Sigmoid colon (tissue), 4 donors: ENCODE results near the gene PDXDC1.
"Not testable (repeated sequence)": the region's sequence is repeated elsewhere in the genome, so short reads cannot be mapped to it uniquely, and the experiment has no call there.

Experiments
- CTCF ChIP-seq, 4 experiments: fragments of 450-650 bp in 3 of 4; fragments of 200-600 bp in 1 of 4; IDR thresholded peaks; one replicate each; pipeline ENCODE4 v1.5.1; 2016 to 2019; ENCODE audit warnings: antibody characterized with exemption in 4 of 4, mild to moderate bottlenecking in 3 of 4, moderate library complexity in 2 of 4
- EP300 ChIP-seq, 4 donors: sonication (generic); formaldehyde crosslinking; IDR thresholded peaks; one replicate each; pipeline ENCODE4 v1.6.1; 2017; ENCODE audit warnings: antibody characterized with exemption in 4 of 4
- POLR2A ChIP-seq, 2 donors: fragments of 450-650 bp; IDR thresholded peaks; one replicate each; pipeline ENCODE4 v1.6.1; 2016; ENCODE audit warnings: antibody characterized with exemption in 2 of 2, mild to moderate bottlenecking in 2 of 2, moderate library complexity in 2 of 2
- POLR2AphosphoS5 ChIP-seq, 4 donors: sonication (generic); formaldehyde crosslinking; IDR thresholded peaks; one replicate each; pipeline ENCODE4 v1.6.1; 2017; ENCODE audit warnings: antibody characterized with exemption in 4 of 4

- not testable (repeated sequence) for TF ChIP-seq POLR2AphosphoS5, CTCF, POLR2A, EP300 (IDR thresholded peaks at IDR 0.05)
Measured at GRCh38 chr16:15137514-15137913, 162.7 kb downstream of the PDXDC1 start.
